ENCODE measurements around the gene GRIP1.
A peak's percentile ranks its signal among the peaks of the same experiment; 100 is the strongest.

GRIP1 gene

GRCh38 chr12:66594688-66595087, 84.2 kb downstream of the GRIP1 start:
- DNase-seq: no peak

DNA sequence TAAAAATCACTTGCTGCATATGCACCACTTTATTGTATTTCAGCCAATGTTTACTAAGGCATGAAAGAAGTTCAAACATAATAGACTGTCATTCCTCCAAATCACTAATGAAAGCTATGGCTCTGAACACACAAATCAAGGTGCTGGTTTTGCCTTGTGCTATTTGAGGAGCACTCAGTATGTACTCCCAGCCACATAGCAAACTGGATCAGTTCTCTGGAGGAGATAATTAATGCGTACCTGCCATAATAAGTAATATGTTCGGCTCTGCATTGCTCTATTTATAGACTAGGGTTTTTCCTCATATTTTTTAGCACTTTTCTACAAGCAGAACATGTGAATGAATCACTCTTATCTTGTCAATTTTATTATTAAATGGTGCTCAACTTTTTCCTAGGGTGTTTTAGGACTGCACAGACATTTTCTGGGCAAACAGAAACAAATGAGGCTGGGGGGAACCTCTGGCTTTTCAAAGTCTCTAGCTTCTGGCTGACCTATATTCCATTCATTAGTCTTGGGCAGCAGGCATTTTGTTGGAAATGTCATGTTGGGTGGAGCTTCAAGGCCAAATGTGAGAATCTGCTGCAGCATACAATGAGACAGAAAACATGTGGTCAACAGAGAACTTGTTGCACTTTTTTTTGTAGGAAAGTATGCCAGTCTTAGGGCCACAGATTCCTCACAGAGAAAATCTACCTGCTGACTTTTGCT, 88.4 kb downstream of the GRIP1 start:
- DNase-seq: no peak

DNA sequence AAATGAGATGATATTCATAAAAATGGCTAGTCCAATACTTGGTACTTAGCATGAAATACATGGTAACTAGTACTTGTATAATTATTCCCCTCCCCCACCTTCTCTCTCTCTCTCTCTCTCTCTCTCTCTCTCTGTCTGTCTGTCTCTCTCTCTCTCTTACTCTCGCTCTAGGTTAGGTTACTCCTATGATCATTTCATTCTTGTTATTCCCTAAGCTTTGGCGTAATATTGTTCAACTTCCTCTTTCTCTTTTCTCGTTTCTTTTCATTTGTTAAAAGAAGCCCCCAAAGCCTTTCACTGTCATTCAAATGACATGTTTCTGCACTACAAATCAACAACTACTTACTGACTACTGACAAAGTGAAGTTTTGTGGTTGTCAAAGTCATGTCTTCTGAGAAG, 89.8 kb downstream of the GRIP1 start:
- DNase-seq: no peak

GRCh38 chr12:66587912-66588311, 91.0 kb downstream of the GRIP1 start:
- no peak for DNase-seq

GRCh38 chr12:66584673-66585072, 94.2 kb downstream of the GRIP1 start:
- DNase-seq: no peak

GRCh38 chr12:66573605-66574004, 105.3 kb downstream of the GRIP1 start:
- DNase-seq: no peak

DNA sequence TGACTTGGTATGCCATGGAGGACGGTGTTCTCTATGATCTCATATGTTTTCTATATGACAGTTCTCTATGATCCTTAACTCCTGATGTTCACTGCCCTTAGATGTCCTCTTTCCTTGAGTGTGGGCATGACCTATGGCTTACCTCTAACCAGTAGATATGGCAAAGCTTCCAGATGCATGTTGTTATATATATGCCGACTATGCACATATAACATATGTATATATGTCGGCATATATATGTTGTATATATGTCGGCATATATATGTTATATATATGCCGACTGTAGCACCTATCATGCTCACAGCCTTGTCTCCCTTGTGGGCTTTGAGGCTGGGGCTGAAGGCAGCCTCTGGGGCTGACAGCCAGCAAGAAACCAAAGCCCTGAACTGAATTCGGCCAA, 106.0 kb downstream of the GRIP1 start:
- no peak for DNase-seq

DNA sequence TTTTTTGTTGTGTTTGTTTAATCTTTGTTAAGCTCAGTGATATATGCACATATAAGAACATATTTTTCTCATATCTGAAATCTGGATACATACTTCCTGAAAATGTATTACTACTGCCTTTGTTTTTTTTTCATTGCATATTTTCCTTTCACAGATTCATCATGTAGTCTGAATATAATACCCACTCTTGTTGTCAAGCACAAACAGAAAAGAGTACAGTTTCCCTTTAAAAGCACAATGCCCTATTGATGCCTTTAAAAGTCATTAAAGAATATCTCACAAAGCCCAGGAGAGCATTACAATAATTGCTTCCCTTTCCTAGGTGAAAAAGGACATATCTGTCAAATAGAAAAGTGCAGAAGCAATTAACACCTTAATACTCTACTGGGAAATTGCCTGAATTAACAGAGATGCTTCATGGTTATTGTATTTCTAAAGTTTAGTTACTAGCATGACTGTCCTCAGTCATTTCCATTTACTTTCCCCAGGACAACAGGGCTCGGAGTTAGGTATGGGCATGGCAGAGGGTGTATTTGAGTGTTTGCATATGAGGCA, 107.4 kb downstream of the GRIP1 start:
- no peak for DNase-seq

DNA sequence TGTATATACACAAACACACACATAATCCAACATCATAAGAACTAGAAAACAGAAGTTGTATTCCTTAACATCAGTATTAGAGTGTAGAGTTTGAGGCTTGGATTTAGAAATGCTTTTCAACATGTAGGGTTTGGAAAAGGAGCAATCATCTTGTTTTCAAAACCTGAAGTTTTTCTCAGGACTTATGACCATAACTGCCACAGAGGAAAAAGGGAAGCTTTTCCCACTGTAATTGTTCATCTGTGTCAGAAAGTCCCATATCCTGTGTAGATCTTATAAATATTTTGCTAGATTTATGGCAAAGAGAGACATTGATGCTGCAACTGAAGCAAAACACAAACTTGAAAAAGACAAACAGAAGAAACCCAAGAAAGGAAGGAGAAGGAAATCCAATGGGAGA, 115.7 kb downstream of the GRIP1 start:
- no peak for DNase-seq

GRCh38 chr12:66555113-66555512, 123.8 kb downstream of the GRIP1 start:
- peak; percentile 23 for DNase-seq

GRCh38 chr12:66552716-66553115, 126.2 kb downstream of the GRIP1 start:
- DNase-seq: no peak

DNA sequence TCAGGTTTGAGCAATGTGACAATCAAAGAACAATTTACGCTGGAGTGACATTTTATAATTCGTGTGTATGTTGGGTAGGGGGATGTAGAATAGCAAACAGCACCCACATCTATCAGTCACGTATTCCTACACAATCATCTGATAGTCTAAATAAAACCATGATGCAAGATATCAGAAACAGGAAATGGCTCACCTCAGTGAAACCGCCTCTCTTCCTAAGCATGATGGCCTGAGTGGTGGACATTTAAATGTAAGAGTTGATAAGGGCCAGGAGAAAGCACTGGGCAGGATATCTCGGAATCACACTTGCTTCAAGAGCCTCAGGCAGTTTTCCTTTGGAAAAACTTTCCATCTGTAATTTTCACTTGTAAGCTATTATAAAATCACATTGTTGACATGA, 128.2 kb downstream of the GRIP1 start:
- no peak for DNase-seq

GRCh38 chr12:66549050-66549389, 129.9 kb downstream of the GRIP1 start:
- no peak for DNase-seq

DNA sequence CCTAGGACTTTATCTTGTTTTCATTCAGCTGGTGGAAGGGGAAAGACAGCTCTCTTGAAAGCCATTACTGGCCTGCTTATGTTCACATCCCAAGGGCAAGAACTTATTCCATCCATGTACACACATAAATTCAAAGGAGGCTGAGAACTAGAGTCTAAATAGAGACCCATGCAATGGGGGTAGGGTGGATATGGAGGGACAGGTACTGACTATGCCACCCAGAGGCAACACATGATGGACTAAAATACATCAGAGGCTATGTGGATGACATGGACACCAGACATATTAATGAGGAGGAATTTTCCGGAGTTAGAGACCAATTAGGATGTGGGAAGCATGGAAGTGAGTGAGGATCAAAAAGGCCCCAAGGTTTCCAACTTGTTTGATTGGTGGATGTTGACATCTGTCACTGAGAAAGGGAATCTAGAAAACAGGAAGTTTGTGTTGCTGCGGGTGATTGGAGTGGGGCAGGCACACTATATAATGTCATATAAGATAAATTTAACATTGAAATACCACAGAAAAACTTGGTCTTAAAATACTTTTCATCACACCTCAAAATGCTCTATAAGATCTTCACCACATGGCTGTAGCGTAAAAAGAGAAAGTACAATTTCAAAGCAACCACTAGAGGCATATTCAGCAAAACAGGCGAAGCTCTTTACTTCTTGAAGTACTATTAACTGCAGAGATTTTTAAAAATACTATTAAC, 130.4 kb downstream of the GRIP1 start:
- DNase-seq: no peak

GRCh38 chr12:66541426-66541825, 137.4 kb downstream of the GRIP1 start:
- DNase-seq: no peak

DNA sequence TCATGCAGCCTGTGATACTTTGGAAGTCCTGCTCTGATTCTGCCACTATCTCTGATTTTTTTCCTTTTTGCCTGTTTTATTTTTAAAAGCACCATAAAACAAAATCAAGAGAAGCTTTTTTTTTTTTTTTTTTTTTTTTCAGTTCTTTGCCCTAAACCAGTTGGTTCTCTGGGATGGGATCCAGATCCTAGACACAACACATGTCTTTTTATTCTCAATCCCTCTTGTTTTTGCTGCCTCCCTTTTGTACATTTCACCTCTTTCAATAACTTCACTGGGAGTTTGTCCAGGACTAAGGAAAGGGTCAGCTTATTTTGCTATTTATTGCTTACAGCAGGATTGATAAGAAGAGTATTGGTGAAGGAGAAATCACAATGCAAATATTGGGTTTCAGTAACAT, 139.4 kb downstream of the GRIP1 start:
- DNase-seq: no peak

DNA sequence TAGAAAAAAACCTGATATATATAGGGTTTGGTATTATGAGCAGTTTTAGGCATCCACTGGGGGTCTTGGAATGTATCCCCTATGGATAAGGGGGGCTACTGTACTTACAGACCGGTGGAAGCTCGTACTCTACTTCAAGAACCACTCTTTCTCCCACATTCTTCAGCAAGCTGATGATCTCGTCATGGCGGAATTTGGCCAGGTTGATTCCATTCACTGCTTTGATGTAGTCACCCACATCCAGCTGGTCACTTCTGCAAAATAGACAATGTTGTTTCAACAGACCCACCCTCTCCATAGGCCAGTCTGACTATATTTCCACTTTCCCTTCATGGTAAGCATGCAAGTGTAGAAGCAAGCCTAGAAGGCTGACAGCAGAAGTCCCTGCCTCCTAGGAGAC, 139.9 kb downstream of the GRIP1 start:
- DNase-seq: no peak

- no peak for DNase-seq
Measured at GRCh38 chr12:66537876-66538275, 141.0 kb downstream of the GRIP1 start.

- DNase-seq: no peak
Measured at GRCh38 chr12:66533767-66534166, 145.1 kb downstream of the GRIP1 start.

DNA sequence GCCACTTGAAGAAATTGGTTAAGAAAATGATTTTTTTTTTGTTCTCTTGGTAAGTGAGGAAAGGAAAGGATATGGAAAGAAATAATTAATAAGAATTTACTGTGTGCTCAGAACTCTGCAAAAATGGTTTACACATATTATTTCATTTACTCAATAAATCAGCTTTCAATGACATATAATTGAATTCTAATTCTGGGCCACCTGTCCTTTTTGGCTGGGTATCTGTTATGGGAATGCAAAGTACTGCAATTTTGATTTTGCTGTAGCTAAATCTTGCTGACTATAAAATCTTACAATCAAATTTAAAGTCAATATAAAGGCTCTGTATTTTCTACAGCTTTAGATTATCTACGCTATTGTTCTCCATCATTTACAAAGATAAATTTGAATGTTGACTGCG, 147.1 kb downstream of the GRIP1 start:
- DNase-seq: no peak

DNA sequence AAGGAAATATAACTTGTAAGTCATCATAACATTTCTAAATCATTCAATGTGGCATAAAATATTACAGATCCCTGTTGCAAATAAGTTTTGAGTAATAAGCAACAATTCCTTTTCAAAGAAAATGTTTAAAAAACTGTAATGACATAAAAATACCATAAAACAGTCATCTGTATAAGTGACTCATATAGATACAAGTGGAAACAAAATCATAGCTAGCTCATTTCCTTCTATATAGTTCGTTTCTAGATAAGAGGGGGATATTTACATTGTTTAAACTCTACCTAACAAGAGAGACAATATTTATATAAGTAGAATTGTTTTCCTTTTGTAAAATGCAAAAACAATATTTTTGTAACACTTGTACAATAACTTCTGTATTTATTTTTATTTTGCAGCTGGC, 148.9 kb downstream of the GRIP1 start:
- no peak for DNase-seq

DNA sequence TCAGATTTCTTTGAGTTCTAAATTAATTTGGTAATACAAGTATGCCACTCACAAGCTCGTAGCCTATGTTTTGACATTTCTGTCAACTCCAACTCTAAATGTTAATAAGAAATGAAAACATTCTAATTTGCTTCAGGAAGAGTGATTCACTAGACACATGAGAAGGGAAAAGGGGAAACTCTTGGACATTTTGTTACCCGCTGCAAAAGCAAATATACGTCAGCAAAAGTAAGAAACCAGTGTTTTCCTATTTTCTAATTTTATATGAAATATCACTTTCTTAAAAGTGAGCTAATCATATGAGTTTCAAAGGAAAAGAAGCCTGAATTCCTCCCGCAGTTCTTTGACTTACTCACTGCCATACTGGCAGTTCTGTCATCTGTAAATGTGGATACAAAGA, 162.3 kb downstream of the GRIP1 start:
- no peak for DNase-seq

DNA sequence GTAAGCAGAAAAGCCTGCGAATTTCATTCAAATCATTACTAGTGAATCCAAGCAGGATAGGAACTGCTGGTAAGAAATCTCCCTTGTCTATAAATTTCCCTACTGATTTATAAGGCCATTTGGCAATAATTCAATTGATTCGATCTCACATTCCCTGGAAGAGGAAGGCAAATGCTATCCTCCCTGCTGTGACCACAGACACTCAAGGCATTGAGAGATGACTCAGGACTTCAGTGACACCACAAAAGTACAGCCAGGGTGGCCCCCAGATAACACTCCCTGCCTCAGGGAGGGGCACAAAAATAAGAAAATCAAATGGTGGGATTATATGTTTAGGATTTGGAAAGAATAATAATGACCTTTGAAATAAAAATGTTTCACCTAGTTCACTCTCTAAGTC, 162.7 kb downstream of the GRIP1 start:
- no peak for DNase-seq

GRCh38 chr12:66514581-66514980, 164.3 kb downstream of the GRIP1 start:
- no peak for DNase-seq

DNA sequence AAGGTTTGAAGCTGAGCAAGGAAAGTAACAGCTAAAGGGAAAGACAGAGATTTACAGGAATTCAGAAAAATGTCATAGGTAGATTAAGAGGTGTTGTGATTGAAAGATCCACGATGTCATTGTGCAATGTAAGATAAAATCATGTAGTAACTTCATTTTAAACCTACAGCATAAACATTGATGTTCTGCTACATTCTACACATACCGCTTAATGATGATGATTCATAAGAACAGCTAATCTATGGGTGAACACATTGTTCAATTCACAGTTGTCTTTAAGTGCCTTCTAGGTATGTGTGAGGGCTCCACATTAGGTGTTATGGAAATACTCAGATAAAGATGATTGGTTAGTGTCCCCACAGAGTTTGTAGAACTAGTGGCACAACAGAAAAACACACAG, 170.9 kb downstream of the GRIP1 start:
- no peak for DNase-seq
